HG02678 (cell line): ENCODE measurements around the gene PCSK5.

Experiments
- ATAC-seq: cut with Tn5 transposase; IDR thresholded peaks from one replicate; pipeline ENCODE4 v1.9.1; 2021; ENCODE audit warnings: mild to moderate bottlenecking, moderate library complexity; ENCODE audit not compliant: unreplicated experiment

The PCSK5 gene

DNA sequence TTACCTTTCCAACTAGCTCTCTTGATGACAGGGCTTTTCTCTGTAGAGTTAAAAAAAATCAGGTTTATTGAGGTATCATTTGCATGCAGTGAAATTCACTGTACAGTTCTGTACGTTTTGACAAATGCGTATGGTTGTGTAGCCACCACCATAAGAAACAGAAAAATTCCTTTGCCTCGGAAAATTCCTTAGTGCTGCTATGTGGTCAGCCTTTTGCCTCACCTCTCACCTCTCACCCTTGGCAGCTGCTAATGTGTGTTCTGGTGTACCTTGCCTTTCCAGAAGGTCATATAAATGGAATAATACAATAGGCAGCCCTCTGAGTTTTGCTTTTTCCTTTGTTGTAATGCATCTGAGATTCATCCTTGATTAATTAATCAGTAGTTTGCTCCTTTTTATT lies 28.4 kb downstream of the PCSK5 start:
- ATAC-seq = no peak

- ATAC-seq = no peak
Measured at GRCh38 chr9:75921391-75922127, 31.1 kb downstream of the PCSK5 start.

GRCh38 chr9:75926385-75926784 lies 35.9 kb downstream of the PCSK5 start:
- no peak for ATAC-seq

- ATAC-seq = no peak
Measured at GRCh38 chr9:75927356-75927755, 36.9 kb downstream of the PCSK5 start.

DNA sequence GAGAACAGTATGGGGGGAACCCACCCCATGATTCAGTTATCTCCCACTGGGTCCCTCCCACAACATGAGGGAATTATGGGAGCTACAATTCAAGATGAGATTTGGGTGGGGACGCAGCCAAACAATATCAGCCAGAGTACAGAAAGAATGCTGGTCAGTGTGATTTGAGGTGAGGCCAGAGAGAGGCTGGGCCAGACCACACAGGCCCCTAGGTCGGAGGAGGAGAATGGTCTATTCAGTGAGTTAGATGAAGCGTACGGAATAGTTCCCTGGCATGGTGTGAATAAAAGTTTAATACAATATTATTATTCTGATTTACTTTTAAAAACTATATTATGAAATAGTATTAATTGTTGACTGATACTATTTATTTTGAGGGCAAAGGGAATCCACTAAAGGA lies 39.7 kb downstream of the PCSK5 start:
- no peak for ATAC-seq

- ATAC-seq = no peak
Measured at GRCh38 chr9:75930730-75931321, 40.4 kb downstream of the PCSK5 start.

GRCh38 chr9:75933982-75934381 lies 43.5 kb downstream of the PCSK5 start:
- ATAC-seq = no peak

GRCh38 chr9:75935591-75935990 lies 45.1 kb downstream of the PCSK5 start:
- ATAC-seq = no peak

- no peak for ATAC-seq
Measured at GRCh38 chr9:75937521-75938258, 47.2 kb downstream of the PCSK5 start.

GRCh38 chr9:75938946-75939345 lies 48.5 kb downstream of the PCSK5 start:
- no peak for ATAC-seq

DNA sequence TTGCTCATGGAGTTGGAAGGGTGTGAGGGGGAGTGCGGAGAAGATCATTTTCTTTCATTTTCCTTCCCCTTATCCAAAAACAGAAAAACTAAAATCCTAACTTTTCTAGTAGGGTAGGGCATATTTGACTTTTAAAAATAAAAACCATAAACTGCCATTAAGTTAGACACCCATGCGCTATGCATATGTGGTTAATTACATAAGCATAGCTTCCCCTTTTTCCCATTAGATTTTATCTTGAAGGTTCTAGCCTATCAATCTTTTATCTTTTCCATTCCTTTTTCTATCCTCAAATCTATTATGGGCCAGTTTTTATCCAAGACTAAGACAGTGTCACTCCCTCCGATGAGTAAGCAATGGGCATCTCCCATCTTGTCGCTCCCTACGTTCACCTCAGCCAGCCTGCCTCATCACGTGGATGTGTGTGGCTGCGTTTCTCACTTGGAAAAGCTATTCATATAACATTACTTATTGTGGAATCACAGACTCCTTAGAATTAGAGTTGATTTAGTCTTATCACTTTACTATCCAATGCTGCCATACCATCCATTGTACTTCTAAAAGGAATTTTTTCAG lies 49.2 kb downstream of the PCSK5 start:
- no peak for ATAC-seq

DNA sequence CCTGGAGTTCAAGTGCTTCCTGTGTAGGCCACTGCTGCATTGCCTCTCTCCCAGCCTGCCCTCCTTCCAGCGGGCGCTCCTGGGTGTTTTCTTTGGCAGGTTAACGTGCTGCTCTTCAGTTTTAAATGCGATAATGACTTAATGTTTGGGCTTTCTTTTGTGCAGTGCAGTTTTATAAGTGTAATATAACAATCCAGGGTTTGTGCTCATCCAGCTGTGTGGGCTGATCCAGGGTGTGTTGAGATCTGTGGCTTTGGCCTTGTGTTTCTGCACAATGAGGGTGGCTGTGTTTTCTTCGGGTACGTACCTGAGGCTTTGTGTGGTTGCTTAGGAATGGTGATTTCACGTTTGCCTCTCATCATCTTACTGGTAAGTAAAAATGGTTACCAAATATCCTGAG lies 50.6 kb downstream of the PCSK5 start:
- no peak for ATAC-seq

DNA sequence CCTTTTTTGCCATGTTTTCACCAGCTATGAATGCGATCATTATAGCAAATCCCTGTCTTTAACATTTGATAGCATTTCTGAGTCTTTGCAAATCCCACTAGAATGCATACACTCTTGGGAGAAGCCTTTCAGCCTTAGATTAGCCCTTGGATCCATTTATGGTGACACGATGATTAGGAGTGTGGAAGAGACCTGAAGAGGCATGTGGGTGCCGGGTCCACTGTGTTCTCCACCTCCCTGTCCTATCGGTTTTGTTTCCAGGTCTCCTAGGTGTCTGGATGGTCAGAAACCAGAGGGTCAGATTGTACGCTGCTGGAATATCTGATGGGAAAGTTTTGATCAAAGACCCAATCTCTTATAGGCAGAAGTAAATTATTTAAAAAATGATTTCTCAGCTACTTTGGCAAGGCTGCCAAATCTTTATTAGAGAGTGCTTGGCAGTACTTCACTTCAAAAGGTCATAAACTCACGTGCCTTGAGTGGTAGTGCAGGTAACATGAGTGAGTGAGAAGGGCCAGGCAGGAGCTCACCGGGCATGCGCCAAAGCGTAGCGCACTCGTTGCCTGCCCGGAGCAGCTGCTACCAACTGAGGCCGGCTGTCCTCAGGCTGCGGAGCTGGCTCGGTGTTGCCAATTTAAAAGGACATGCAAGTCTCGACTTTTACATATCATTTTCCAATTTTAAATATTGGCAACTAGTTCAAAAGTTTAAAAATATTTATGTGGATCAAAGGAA lies 51.3 kb downstream of the PCSK5 start:
- no peak for ATAC-seq

DNA sequence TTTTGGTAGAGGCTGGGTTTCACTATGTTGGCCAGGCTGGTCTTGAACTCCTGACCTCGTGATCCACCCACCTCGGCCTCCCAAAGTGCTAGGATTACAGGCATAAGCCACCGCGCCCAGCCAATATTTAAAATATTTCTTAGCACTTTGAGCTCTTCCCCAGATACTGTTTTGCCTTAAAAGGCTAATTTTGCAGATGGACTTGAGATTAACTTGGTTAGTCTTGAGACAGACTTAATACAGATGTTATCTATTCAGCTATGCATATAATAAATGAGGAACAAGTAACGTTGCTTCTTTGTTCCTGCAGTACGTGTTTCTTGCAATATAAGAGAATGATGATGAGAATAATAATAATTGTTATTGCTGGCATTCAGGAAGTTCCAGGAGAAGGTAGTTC lies 56.3 kb downstream of the PCSK5 start:
- ATAC-seq = no peak

DNA sequence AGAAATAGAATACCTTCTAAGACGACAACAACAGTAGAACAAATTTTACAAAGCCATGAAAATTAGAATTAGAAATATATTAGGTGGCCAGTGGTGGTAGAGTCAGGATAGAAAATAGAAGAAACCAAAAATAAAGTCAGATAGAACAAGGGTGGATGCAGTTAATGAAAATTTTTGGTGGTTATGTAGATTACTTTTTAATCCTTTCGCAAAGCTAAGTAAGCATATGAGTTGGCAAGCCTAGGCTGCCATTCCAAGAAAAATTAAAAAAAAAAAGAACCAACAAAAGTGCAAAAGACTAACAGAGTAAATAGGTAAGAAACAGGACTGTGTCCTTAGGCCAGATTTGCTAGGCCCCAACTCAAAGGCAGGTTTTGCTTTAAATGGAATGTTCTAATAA lies 56.8 kb downstream of the PCSK5 start:
- no peak for ATAC-seq

GRCh38 chr9:75950998-75951397 lies 60.5 kb downstream of the PCSK5 start:
- no peak for ATAC-seq

DNA sequence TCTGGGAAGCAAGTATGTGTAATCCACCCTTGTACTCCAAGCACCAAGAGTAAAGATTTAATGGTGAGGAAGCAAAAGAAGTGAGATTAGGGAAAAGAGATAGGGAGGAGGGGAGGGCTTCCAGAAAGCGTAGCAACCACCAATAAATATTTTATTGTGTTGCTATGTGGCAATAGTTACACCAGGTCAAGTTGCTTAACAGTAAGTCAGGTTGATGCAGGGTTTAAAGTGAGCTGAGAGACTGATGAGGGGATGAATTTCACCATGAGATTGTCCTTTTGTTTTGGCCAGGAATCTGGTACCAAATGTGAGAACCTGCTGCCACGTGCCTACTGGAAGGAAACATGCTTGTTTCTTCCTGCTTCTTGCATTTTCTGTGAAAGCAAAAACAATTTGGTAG lies 62.7 kb downstream of the PCSK5 start:
- ATAC-seq = no peak

- no peak for ATAC-seq
Measured at GRCh38 chr9:75956161-75956560, 65.7 kb downstream of the PCSK5 start.

DNA sequence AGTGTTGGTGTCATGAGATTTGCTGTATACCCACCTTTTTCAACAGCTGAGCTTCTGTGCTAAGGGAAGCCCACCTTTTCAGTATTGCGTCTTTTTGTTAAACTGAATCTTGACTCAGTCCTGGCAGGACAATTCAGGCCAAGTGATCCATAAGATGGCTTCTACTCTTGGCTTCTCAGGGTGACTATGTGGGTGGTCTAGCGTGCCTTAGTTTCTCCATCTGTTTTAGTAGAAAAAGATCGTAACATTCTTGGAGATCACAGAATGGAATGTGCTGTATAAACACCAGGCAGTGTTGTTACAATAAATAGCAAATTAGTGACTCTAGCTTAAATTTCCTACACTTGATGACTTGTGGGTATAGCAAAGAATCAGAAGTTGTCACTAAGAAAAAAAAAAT lies 66.6 kb downstream of the PCSK5 start:
- no peak for ATAC-seq

- no peak for ATAC-seq
Measured at GRCh38 chr9:75958226-75958625, 67.8 kb downstream of the PCSK5 start.

GRCh38 chr9:75960551-75960950 lies 70.1 kb downstream of the PCSK5 start:
- ATAC-seq = no peak
